Measurements from ENCODE around the gene APPL1.

The APPL1 gene, protein sequence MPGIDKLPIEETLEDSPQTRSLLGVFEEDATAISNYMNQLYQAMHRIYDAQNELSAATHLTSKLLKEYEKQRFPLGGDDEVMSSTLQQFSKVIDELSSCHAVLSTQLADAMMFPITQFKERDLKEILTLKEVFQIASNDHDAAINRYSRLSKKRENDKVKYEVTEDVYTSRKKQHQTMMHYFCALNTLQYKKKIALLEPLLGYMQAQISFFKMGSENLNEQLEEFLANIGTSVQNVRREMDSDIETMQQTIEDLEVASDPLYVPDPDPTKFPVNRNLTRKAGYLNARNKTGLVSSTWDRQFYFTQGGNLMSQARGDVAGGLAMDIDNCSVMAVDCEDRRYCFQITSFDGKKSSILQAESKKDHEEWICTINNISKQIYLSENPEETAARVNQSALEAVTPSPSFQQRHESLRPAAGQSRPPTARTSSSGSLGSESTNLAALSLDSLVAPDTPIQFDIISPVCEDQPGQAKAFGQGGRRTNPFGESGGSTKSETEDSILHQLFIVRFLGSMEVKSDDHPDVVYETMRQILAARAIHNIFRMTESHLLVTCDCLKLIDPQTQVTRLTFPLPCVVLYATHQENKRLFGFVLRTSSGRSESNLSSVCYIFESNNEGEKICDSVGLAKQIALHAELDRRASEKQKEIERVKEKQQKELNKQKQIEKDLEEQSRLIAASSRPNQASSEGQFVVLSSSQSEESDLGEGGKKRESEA

DNA sequence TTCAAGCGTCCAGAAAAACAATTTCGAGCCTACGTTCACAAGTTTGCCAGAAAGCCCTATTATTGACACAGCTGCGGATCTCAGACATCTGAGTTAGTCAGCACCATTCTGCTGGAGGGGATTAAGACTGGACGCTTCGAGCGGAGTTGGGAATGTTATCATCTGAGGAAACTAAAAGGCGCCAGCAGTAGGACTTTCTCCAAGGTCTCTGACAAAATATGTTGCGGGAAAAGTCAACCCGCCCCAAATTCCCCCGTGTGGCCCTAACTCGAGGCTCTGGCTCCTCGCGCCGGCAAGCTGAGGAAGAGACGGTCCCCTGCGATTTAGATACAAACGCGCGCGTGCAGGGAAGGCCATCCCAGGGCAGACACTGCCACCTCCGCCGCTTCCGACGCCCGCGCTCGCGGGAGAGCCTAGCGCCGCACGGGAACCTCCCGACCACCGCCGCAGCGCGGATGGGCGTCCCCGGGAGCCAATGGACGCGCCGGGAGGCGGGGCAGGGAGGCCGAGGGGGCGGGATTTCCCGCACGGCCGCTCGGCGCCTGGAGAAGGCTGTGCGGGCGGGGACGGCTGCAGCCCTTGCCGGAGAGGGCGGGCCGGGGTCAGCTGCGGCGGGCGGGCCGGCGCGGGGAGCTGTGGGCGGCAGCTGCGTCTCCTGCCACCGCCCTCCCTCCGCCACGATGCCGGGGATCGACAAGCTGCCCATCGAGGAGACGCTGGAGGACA lies at the start of gene APPL1:
APPL1 (plus strand) TSS at position 526 of the 726 bp plus-strand sequence; CDS start at position 681, 155 bp downstream.
- peak; percentile 60 to 78 for DNase-seq (ENCODE audit: extremely low read depth in 1 of 2, low read depth in 1 of 2)

DNA sequence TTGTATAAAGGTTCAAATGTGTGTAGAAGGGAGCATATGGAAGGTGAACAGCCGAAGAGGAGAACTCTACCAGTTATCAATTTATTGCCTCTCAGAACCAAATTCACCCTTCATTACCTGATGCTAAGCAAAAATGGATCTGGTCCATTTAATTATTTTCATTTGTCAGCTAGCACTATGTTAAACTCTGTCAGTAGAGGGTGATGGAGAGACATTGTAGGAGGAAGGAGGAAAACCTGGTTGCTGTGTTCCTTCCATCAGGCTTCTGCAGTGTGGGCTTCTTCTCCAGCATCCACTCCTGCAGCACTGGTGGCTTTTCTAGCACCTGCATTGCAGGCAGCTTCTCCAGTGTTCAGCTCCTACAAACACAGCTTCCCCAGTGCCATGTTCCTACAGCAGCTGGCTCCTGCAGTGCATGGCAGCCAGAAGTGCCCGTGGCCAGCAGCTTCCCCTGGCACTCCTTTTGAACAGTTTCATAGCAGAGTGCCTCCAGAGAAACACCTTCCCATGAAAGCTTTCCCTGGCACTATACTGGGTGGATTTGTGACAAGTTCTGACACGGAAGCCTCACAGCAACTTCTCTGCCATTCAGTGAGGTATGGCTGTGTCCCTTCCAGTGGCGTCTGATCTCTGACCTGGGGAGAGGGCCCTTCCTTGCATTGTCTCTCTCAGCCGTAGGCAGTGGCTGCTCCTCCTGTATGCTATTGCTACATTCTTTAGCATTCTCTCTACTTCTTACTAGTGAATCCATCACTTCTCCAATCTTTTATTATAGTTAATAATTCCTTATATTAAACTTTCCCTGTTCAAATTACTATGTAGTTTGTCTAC lies 47.7 kb upstream of the APPL1 start:
- DNase-seq (ENCODE audit: extremely low read depth in 1 of 2, low read depth in 1 of 2): no peak

DNA sequence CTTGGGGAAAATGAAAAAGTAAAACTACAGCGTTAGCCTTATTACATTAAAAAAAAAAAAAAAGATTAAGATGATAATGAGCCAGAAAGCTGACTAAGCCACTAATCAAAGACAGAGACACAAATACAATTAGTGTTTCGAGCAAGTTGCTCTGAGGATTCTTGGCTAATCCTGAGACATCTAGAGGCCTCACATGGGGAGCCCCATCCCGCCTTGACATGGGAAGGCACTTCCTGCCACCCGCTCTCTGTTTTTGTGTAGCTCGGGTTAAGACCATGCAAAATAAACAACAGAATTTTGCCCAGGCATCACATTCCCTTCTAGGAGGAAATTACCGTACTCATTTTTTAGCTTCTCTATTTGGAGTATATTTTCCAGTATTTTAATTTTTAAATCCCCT lies 43.0 kb upstream of the APPL1 start:
- DNase-seq (ENCODE audit: extremely low read depth in 1 of 2, low read depth in 1 of 2): no peak

DNA sequence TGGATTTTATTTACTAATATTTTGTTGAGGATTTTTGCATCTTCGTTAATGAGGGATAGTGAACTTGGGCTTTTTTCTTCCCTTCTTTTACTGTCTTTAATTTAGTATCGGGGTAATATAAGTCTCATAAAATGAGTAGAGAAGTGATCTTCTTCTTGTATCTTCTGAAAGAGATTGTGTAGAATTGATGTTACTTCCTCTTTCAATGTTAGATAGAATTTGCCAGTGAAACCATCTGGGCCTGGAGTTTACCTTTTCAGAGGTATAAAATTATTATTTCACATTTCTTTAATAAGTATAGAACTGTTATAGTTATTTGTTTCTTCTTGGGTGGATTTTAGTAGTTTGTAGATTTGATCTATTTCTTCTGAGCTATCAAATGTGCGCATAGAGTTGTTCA lies 35.5 kb upstream of the APPL1 start:
- no peak for DNase-seq (ENCODE audit: extremely low read depth in 1 of 2, low read depth in 1 of 2)

DNA sequence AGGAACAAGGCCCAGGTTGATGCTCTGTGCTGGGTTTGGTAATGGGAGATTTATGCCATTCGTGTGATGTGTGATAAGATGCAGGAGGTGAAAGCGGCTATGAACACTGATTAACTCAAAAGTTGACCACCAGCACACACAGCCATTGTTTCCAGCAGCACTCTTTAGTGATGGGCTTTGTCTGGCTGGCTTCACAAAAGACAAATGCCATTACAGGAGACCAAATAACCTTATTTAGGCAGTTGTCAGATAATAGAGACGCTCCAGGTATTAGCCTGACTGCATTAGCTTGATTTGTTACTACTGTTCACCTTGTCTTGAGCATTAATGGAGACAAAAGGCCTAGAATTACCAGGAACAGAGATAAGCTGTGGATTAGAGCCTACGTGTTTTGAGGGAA lies 32.9 kb upstream of the APPL1 start:
- DNase-seq (ENCODE audit: extremely low read depth in 1 of 2, low read depth in 1 of 2): no peak

DNA sequence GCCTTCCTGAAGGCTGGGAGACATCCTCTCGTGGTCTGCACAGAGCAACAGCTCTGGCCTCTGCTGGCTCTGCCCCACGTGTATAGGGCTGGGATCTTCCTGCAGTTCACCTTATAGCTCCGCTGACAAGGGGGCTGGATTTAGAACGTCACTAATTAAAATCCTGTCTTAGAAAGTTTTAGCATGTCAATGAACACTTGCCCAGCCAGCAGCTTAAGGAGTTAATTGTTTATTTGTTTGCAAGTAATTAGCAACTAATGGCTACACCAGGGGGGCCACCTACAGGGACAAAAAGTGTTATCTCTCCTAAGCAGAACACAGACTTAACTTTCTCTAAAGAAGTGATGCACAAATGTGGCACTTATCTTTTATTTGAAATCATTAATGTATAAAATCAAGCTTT lies 27.6 kb upstream of the APPL1 start, which contains the start of gene HESX1:
HESX1 (minus strand) TSS at position 84 of the 403 bp plus-strand sequence; CDS start at position 24, 60 bp downstream.
- no peak for DNase-seq (ENCODE audit: extremely low read depth in 1 of 2, low read depth in 1 of 2)

DNA sequence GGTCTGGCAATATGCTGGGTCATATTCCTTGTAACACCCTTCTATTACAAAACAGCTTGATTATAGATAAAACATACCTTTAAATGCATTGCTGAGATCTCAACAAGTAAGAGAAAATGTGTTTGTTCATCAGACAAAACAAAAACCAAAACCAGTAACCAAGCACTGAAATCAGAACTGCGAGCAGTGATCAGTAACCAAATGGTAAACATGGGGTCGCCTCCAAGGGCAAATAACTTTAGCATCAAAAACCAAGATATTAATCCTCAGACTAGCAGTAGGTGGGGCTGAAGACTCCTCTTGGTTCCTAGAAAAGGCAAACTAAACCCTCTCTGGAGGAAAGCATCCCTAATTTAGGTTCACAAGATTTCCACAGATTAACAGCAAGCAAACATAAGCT lies 21.1 kb upstream of the APPL1 start:
- no peak for DNase-seq (ENCODE audit: extremely low read depth in 1 of 2, low read depth in 1 of 2)

DNA sequence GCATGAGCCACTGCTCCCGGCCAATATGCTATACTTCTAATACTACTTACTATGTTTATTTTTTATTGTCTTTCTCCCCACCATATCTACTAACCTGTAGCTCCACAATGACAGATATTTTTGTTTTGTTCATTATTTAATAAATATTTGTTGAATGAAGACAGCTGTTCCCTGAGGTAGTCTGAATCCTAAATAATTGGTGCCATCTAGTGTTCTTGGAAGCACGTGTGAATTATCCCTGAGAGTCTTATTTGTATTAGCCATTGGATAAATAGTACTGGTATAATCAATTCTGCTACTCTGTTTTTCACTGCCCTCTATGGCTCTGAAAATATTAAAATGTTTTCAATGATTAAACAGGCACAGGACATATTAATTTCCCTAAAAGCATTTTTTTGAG lies 5.6 kb upstream of the APPL1 start:
- no peak for DNase-seq (ENCODE audit: extremely low read depth in 1 of 2, low read depth in 1 of 2)

DNA sequence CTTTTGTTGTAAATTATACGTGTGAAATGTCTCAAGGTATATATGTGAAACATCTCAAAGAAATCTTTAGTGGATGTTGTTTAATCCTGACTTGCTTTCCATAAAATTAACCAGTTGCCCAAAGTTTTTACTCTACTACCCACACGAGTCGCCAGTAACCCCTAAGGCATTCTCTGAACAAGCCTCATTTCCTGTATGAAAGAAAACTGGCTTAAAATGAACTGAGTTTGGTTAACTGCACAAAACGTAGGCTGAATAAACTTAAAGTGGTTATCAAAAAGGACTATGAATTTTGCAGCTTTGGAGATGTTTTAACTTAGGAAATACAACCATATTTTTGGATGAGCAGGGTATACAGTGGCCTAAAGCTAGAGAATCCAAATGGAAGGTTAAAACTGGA lies 2.7 kb upstream of the APPL1 start:
- no peak for DNase-seq (ENCODE audit: extremely low read depth in 1 of 2, low read depth in 1 of 2)

DNA sequence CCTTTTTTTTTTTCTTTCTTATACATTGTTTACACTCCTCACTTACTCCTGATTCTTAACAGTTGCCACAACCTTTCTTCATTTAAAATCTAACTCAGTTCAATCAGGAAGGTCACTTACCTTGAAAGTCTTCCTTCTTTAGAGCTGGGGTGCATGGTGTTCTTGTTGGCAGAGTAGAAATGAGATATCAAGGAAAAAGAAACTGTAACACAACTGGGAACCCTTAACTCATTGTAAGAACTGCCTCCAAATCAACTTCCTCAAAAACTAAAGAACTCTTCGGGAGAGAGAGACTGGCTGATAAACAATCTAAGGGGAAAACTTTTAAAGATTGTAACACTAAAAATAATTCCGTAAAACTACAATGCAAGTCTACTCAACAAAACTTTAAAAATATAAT lies 1.4 kb upstream of the APPL1 start:
- DNase-seq (ENCODE audit: extremely low read depth in 1 of 2, low read depth in 1 of 2): no peak

DNA sequence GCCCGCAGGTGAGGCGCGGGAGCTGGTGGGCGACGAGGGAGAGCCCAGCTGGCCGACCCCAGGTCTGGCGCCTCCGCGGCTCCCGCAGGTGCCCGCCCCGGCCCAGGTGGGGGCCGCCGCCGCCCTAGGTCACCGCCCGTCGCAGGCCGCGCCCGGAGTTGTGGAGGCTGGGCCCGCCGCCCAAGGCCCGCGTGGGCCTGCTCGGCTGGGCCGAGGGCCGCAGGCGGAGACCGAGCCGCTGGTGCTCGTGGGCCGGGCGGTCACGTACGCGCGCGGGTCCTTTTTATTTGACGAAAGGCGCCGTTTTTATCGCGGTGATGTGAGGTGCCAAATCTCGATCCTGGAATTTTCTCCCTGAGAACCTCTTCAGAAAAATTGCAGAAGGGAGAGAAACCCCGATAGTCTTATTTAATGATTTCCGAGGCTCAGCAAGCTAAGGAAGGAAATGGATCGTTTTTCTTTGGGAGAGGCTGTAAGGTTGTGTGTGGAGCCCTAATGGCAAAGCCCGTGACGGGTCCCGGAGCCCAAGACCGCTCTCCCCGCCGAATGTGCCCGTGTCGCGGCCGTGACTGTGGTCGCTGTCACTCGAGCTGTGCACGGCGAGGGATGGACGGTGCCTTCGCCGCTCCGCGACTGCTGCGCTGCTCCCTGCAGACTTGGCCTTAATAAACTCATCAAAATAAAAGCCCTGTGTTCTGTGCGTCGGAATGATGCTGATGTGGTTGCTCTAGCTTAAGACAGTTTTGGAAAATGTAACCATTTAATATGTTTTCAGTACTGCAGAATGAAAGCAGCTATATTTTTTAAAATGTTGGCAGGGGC lies 612 bp downstream of the APPL1 start:
- peak in 1 of 2 donors; percentile 27 for DNase-seq (ENCODE audit: extremely low read depth in 1 of 2, low read depth in 1 of 2)

DNA sequence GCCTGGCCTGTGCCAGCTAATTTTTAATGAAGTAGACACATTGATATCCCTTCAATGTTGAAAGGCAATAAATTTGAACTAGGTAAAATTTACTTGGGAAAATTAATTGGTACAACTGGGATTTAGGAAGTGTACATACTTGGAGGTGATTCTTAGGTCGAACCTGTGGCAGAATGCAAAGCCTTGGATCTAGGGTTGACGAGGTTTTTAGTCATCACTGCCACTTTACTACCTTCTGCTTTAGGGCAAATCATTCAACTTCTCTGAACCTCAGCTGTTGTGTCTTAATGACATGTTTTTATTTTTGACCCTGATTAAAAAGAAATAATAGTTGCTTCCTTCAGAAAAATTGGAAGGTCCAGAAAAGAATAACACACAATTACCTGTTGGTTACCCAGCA lies 2.5 kb downstream of the APPL1 start:
- DNase-seq (ENCODE audit: extremely low read depth in 1 of 2, low read depth in 1 of 2): no peak

DNA sequence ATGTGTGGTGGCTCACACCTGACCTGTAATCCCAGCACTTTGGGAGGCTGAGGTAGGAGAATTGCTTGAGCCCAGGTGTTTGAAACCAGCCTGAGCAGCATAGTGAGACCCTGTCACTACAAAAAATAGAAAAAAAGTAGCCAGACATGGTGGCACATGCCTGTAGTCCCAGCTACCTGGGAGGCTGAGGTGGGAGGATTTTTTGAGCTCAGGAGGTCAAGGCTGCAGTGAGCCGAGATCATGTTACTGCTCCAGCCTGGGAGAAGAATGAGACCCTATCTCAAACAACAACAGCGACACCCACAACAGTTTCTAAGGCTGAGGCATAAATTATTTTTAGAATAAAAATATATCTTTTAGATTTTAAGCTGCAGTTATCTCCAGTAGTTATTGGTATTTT lies 6.3 kb downstream of the APPL1 start:
- DNase-seq (ENCODE audit: extremely low read depth in 1 of 2, low read depth in 1 of 2): no peak

DNA sequence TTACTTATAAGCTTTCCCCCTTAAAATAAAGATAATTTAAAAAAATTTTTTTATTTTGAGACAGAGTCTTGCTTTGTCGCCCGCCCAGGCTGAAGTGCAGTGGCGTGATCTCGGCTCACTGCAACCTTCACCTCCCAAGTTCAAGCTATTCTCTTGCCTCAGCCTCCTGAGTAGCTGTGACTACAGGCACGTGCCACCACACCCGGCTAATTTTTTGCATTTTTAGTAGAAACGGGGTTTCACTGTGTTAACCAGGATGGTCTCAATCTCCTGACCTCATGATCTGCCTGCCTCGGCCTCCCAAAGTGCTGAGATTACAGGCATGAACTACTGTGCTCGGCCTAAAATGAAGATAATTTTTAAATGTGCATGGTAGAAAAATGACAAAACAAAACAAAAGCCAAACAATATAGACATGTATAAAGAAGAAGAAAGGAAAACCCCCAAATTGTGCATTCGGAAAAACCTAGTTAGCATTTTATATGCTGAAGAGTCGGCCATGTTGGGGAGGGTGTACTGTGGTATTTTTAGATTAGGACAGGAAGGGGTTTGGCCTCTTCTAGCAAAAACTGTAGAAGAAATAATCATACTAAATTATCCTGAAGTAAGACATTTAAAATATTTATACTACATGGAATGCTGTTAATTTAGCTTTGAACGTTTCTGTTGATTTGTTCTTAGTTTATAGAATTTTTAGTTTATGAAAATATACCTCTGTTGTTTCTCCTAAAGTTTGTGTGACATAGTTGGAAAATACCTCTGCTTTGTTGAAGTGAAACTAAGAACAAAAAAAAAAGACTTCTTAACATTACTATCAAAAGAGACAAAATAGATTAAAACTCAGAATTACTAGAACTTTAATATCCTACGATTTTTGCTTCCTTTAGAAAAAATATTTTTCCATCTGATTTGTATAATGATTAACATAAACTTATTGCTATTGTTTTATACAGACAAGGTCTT lies 7.4 kb downstream of the APPL1 start:
- DNase-seq (ENCODE audit: extremely low read depth in 1 of 2, low read depth in 1 of 2): no peak

DNA sequence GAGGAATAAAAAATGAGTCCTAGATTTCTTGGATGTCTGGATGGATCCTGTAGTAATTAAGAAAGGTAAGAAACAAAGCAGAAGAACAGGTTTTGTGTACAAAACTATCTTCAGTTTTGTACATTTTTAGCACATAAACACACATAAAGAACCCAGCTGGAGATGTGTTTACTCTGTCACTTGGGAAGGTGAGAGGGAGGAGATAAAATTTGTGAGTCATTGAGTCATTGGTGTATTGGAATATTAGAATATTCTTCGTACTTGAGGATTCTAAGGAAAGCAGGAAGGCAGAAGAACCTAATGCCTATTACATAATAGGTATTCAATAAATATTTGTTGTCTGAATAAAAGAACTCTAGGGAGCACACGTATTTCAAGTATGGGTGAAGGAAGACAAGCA lies 17.4 kb downstream of the APPL1 start:
- no peak for DNase-seq (ENCODE audit: extremely low read depth in 1 of 2, low read depth in 1 of 2)

DNA sequence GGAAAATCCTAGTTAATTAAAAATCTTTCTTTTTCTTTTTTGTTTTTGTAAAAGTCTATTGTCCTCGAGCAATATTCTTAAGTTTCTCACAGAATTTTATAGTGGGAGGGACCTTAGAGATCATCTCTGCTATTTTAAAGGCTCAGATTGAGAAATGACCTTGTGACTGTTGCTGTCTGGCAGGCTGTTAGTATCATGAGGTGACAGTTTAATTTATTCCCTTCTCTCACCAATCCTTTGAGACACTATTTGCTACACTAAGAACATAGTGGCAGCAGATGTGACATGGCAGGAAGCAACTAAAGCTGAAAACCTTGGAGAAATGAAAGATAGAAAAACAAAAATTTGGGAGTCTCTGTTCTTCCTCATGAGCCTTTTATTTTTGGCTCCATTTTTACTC lies 24.9 kb downstream of the APPL1 start:
- DNase-seq (ENCODE audit: extremely low read depth in 1 of 2, low read depth in 1 of 2): no peak

DNA sequence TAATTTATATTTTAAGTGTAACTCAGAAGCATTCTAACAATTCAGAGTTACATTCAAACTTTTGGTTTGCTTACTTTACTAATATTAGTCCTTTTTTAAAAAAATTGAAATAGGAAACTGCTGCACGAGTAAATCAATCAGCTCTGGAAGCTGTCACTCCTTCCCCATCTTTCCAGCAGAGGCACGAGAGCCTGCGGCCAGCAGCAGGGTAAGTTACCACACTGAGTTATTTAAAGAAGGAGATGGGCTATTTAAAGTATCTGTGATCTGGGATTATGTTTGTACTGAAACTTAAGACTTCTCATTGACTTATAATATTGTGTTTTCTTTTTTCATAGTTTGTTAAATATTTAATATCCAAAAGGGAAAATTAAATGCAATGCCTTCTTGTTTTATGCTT lies 29.3 kb downstream of the APPL1 start:
- DNase-seq (ENCODE audit: extremely low read depth in 1 of 2, low read depth in 1 of 2): no peak

DNA sequence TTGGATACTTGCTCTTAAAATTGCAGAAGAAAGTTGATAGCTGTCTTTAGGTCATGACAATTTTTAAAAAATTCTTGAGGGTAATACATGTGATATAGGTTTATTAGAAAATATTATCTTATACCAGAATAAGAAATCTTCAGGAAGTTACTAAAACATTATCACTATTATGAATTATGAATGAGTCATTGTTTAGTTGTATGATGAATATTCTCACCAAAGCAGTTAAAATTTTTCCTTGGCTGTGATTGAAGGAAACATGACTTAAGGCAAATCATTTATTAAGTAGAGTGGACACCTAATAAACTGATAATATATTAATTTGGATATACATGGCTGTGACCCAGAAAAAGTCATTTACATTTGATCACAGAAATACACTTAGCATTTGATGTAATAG lies 30.1 kb downstream of the APPL1 start:
- no peak for DNase-seq (ENCODE audit: extremely low read depth in 1 of 2, low read depth in 1 of 2)

DNA sequence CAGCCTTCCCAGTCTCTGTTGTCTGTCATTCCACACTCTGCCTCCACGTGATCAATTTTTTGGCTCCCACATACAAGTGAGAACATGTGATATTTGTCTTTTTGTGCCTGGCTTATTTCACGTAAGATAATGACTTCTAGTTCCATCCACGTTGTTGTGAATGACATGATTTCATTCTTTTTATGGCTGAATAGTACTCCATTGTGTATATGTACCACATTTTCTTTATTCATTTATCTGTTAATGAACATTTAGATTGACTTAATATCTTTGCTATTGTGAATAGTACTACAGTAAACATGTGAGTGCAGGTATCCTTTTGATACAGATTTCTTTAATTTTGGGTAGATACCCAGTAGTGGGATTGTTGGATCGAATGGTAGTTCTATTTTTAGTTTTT lies 33.6 kb downstream of the APPL1 start:
- DNase-seq (ENCODE audit: extremely low read depth in 1 of 2, low read depth in 1 of 2): no peak

Data from activated CD8-positive, alpha-beta memory T cell treated with anti-CD3 and anti-CD28 coated beads for 1 hour (primary cell).